Measurements from ENCODE around the gene CLDN11.

Gene CLDN11

DNA sequence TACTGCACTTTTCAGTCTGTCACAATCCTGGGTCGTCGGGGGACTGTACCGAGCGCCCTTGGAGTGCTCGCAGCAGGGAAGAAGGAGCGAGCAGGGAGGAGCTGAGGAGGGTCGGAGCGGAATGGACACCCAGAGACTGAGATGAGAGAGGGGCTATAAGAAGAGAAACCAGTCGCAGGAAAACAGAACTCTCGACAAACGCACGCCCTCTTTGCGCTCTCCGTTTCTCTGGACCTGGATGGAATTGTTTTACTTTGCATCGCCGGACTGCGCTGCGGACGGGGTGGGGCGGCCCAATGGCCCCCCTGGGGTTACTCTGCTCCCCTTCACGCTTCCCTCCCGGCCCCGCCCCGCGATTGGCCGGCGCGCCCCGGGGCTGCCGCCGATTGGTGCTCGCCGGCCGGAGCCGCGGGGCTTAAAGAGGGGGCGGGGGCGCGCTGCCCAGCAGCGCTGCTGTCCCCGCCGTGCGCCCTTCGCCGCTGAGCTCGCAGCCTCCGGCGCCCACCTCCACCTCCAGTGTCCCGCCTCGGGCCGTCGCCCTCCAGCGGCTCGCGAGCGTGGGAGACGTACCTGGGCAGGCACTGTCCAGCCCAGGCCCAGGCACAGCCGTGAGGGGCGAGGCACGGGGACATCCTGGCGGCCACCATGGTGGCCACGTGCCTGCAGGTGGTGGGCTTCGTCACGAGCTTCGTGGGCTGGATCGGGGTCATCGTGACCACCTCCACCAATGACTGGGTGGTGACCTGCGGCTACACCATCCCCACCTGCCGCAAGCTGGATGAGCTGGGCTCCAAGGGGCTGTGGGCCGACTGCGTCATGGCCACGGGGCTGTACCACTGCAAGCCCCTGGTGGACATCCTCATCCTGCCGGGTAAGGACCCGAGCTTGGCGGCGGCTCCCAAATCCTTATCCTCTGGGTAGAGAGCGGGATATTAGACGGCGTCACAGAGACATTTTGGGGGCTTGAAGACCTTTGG is at the start of gene CLDN11:
Gene CLDN11, plus strand, starts transcription at position 447 of the 977 bp plus-strand sequence. Its CDS starts 199 bp downstream, at position 646.
- peak; percentile 80 for DNase-seq

DNA sequence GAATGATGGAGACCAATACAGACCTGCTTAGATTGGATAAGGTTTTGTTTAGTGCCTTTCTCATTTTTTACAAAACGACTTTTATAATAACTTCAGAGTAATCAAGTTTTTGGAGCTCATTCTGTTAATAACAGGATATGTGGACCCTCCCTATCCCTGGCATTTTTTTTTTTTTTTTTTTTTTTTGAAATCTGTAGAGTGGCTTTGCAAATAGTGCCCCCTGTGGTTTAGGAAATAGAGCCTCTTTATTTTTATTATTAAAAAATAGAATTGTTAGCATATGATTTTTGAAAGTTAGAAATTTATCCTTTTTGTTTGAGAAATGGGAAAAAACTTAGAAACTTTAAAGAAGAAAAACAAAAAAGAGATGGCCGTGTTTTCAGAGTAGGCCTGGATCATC is 49.7 kb upstream of the CLDN11 start:
- DNase-seq, result peak; percentile 21

DNA sequence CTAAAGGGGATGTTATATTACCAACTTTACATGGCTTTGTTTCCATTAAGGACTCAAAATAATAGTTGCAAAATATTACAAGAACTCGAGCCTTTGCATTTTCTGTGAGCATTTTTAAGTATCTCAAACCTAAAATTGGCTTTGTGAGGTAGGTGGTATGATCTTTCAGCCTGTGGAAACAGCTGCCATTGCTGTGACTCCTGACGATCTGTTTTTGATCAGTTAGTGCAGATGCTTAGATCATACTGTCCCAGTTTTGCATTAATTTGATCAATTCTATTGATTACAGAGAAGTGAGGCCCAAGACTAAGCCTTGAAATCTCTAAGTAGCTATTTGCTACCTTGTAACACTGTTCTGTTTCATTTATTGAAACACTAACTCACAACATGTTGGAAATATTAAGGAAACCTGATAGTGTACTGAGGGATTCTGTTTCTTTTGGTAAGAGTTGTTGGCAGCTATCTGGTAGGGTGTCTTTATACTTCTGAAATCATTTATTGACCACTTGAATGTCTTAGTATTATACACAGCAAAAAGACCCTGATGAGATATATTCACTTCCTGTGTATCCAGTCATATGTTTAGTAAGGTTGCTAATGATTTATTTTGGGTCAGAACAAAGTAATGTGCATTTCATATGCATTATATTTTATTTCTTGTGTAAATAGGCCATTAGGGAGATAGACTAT is 46.3 kb upstream of the CLDN11 start:
- no peak for DNase-seq

DNA sequence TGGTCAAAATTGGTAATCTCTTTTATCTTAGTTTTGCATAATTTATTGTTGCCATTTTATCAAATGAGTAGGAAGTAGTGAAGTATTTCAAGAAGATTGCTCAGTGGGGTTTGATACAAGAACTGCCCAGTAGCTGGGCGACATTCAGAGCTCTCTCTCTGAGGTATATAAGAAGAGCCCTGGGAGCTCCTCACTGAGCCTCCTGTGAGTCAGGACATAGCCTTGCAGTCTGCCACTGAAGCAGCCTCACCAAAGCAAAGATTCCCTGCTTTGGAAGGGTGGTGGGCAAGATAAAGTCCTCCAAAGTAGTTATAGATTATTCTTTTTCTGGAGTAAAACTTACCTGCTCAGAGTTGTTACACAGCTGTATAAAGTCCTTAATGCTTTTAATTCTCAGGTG is 35.1 kb upstream of the CLDN11 start:
- no peak for DNase-seq

DNA sequence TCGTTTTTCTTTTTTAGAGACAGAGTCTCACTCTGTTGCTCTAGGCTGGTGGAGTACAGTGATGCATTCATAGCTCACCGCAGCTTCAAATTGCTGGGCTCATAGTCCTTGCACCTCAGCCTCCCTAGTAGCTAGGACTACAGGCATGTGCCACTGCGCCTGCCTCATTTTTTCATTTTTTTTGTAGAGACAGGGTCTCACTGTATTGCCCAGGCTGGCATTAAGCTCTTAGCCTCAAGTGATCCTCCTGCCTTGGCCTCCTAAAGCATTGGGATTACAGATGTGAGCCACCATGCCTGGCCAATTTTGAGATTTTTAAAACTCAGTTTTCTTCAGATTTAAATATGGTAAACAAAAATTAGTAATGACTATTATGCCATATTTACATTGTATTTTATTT is 32.2 kb upstream of the CLDN11 start:
- DNase-seq, result no peak

DNA sequence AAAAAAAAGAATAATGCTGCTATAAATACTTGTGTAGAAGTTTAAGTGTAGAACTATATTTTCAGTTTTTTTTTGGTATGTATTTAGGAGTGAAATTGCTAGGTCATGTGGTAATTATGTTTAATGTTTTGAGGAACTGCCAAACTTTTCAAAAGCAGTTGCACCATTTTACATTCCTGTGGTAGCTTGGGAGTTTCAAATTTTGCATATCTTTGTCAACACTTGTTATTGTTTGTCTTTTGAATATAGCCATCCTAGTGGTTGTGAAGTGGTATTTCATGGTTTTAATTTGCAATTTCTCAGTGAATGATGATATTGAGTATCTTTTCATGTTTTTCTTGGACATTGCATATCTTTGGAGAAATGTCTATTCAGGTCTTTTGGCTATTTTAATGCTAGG is 30.7 kb upstream of the CLDN11 start:
- no peak for DNase-seq

DNA sequence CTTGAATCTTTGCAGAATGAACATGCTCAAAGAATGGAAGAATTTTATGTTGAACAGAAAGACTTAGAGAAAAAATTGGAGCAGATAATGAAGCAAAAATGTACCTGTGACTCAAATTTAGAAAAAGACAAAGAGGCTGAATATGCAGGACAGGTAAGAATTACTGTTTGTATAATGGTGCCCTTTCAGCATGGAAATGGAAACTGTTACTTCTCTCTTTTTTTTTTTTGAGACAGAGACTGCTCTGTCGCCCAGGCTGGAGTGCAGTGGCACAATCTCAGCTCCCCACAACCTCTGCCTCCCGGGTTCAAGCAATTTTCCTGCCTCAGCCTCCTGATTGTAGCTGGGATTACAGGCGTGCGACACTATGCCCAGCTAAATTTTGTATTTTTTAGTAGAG is 27.6 kb upstream of the CLDN11 start:
- DNase-seq, result no peak

DNA sequence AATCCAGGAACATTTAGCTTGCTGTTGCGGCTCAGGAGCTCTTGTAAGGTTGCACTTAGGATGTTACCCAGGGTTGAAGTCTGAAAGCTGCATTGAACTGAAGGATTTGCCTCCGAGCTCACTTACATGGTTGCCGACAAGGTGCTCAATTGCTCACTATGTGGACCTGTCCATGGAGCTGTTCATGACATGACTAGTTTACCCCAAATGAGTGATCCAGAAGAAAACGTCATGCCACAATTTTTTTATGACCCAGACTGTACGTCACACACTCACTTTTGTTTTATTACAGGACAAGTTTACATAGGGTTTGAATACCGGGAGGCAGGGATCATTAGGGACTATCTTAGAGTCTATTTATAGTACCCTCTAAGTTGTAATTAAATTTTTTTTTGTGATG is 21.0 kb upstream of the CLDN11 start:
- DNase-seq, result no peak

DNA sequence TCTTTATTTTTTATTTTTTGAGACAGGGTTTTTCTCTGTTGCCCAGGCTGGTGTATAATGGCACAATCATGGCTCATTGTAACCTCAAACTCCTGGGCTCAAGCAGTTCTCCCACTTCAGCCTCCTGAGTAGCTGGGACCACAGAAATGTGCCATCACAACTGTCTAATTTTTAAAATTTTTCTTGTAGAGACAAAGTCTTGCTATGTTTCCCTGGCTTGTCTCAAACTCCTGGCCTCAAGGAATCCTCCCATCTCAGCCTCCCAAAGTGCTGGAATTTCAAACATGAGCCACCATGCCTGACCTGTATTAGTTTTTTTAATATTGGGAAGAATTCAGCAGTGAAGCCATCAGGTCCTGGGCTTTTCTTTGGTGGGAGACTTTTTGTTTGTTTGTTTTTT is 13.6 kb upstream of the CLDN11 start:
- DNase-seq, result no peak

DNA sequence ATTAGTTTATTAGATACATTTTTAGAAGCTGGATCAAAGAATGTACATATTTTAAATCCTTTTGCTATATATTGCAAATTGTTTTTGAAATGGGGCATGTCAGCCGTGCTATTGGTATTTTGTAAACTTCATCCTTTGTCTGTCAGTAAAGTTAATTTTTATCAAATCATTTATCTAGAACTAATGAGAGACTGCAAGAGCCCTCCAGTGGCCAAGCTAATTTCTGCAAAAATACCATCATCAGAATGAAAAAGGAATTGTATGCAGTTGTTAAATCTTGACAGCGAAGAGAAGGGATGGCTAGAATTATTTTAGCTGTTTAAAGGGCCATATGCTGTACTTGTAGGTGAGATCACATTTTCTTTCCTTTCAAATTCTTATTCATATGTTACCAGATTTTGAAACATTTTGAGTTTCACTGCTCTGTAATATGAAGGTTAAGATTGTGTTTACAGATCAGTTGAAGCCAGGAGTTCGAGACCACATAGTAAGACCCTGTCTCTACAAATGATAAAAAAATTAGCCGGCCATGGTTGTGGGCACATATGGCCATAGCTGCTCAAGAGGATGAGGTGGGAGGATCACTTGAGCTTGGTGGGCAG is 8.1 kb upstream of the CLDN11 start:
- DNase-seq, result peak; percentile 41

DNA sequence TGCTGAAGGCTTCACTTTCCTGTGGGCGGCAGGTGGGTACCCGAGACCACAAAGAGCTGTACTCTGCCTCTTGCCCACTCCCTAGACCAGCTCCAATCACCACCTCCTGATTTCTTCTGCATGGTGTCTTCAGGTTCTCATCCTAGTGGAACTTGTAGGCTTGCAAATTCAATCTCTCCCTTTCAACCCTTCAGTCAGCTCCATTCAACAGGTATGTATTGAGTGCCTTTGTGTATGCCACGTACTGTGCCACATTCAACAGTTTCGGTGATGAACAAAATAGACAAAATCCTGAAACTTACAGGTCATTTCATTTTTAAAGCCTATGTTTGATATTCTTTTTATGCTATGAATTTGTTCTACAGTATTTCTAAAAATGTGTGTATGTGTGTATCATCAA is 5.4 kb upstream of the CLDN11 start:
- DNase-seq, result no peak

DNA sequence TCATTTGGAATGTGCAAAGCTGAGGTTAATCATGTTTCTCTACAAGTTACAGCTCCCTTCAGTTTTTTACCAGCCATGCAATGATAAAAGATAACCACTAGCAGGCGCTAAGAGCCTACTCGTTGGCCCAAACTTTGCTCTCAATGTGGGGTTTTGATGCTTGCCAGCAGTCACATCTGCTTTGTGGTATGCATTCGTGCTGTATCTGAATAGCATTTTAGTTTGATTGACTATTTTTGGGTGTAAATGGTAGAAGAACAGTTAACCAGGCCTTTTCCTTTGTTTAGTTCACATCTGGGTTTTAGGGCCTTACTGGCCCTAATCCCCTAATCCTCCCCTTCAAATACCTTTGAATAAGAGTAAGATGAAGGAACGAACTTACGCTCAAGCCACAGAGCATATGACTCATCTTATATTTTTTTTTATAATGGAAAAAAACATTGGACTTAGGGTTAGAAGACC is 4.4 kb upstream of the CLDN11 start:
- DNase-seq, result peak; percentile 60

DNA sequence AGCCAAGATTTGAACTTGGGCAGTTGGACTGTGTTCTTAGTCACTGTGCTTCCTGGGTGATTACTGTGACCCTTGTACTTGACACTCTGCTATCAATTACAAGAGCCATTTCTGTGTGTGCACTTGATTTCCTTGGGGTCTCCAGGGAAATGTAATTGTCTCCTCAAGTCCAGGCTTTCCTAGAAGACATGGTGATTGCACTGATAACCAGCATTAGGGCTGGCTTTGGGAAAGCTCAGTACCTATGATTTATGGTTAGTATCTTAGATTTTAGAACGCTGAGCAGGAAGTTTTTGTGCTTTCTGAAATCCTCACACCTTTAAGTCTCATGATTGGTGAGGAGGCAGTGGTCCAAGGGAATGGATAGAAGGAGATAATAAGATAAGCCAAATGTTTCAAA is 1.6 kb upstream of the CLDN11 start:
- no peak for DNase-seq

DNA sequence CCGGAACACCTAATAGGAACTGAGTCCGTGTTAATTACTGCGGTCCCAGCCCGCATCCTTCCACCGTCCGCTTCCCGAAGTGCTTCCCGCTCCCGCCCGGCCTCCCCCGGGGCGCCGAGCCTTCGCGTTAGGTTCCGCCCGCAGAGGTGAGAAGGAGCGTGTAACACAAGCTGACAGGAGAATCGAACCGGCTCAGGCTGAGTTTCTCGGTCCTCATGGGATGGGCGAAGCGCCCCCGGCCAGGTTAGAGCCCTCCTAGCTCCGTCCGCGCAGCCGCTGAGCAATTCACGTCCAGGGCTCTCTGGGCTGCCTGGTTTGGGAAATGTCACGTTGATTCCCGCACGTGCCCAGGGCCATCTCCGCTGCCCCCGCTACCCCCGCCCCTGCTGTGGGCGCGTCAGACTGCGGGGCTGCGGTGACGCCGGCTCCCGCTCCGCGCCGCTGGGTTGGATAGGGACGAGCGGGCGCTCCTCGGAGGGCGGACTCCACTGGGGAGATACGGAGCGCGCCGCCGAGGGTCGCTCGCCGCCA is 954 bp downstream of the CLDN11 start:
- no peak for DNase-seq

DNA sequence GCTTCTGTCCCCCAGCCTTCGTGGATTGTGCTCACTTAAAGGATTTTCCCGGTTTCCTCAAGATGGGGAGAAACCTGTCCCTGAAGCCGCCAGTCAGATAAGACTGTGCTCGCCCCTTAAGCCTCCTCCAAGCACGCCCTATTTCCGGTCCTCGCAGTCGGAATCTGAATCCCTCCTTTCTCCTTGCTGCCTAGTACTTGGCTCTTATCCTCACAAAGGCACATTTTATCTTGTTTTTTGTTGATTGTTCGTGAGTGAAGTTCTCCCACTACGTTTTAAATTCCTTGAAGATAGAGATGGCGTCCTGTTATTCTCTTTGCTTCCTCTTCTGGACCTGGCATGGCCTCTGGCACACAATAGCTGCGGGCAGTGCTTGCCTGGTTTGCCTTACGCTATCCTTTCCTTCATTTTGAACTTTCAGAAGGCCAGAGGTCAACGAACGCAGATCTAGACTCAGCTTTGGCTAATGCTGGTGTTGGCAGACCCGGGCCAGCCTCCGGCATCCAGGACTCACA is 1.7 kb downstream of the CLDN11 start:
- no peak for DNase-seq

DNA sequence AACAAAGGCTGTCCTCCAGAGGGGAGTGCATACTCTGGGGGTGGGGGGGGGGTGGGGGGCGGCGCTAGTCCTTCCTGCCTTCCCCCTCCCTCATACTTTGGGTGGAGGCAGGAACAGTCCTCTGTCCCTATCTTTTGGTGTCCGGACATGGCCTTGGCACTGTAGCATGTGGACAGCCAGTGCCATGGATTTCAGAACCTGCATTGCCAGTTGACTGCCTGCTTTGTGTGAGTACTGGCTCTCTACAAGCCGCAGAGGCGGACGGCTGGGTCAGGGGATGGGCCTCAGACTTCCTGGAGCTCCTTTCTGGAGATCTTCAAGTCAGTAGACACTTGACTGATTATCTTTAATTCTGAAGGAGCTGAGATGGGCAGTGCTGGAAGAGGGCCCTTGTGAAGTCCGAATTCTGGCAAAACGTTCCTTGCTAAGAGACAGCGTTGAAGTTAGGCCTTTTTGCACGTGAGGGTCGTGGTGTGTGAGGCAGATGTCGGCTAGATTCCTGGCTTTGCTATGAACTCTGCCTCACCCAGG is 2.5 kb downstream of the CLDN11 start:
- no peak for DNase-seq

DNA sequence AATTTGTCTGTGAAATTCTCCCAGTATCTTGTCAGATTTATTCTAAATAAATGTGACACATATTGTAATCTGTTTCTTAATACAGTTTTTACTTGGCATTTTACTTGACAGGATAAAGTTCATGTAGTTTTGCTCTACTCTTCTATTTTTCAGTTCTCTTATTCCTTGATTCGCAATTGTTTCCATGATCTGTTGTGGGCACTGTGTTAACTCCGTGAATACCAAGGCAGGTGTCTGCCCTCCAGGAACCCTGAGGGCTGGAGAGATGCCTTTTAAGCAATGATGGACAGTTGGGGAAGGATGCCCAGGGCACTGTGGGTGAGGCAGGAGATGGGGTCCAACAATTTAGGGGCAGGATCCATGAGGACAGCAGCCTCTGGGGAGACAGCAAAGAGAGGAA is 3.1 kb downstream of the CLDN11 start:
- no peak for DNase-seq

DNA sequence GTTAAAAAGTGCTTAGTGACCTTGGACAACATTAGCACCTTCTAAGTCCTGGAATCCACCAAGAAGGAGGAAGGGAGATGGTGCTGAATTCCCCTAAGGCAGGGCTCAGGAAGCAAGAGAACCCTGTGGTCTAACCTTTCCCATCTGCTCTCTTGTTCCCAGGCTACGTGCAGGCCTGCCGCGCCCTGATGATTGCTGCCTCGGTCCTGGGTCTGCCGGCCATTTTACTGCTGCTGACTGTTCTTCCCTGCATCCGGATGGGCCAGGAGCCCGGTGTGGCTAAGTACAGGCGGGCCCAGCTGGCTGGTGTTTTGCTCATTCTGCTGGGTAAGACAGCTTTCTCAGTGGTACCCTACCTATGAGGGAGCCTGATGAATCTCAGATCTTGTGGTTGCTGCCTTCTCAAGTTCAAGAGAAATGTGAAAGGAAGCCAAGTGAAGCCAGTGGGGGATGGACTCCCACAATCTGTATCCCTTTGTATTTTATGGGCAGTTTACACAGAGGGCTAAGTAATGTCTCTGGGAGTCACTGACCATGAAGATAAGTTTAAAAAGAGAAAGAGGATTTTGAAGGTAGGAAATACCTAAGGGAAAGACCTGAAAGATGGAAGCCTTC is 4.4 kb downstream of the CLDN11 start:
- no peak for DNase-seq

DNA sequence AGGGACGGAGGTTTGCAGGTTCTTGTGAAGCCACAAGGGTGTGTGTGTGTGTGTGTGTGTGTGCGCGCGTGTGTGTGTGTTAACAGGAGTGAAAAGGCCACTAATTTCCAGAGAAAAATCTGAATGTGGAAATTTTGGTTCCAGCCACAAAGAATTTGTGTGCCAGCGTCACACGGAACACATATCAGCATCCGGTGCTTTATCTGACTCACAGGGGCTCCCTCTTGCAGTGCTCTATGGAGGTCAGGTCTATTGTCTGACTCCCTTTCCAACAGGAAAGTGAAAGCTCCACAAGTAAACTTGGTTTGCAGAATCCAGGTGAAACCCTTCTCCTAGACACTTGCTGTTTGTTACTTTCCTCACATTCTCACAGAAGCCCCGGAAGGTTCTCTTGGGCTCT is 6.2 kb downstream of the CLDN11 start:
- no peak for DNase-seq

DNA sequence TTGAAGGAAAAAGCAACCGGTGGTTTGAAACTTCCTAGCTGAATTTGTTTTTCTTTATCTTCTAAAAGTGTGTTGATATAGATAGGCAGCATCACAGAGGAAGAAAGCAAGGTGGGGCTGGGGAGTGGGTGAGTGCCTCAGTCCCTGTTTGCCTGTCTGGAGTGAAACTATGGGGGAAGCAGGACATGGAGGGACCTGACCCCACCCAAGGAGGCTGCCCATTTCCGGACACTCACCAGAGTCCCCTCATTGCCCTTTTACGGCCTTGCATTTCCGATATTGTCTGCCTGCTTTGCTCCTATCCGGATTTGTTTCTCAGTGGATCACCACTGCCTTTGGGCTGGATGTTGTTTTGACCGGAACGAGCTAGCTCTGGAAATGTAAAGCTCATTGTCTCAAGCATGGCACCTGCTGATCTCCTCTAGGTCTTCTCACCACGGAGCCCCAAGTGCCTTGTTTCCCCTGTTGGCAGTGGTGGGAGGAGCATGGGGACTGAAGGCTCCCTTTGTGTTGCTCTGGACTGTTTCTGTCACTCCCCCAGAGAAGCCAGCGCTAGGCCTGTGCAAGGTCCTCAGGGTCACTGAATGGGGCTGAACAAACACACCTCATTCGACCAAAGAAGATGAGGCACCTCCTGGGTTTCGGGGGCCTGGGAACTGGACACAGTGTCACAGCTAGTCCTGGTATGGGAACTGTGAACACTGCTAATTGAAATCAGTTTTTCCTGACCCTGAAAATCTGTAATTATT is 7.0 kb downstream of the CLDN11 start:
- peak; percentile 51 for DNase-seq

DNA sequence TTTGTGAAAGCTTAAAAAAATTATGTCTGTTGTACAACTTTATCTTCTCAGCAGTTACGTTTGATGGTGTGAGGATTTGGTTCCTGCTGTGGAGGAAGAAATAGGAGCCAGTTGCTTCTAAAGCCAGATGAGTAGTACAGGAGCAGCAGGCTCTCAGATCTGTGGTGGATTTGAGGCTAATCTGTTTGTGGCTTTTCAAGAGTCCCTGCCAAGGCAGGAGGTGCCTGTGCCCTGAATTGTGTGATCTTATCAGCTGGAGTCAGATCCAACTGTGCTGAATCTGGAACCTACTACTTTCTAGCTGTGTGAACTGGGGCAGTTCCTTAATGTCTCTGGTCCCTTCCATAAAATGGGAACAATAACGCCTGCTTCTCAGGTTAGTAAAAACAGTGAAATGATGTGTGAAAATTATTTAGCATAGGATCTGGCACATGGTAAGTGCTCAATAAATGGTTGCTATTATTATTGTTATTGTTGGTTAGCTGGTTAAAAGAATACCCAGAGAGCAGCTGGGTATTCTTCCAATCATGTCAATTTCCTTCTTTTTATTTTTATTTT is 7.7 kb downstream of the CLDN11 start:
- DNase-seq, result no peak
